ENCODE measurements around the gene NTM.
"Not testable (repeated sequence)": the region's sequence is repeated elsewhere in the genome, so short reads cannot be mapped to it uniquely, and the experiment has no call there.

NTM gene

GRCh38 chr11:131910523-131911387 is 540.3 kb downstream of the NTM start:
- H3K4me3 ChIP-seq (ENCODE audit: low read depth, low read length) = peak overlapping the region; percentile 34
- H3K27me3 ChIP-seq (ENCODE audit: insufficient read depth, low read depth, severe bottlenecking) = peaks cover 21% of the 10 kb centered on the region
- DNase-seq = peak; percentile 29
- H3K27ac ChIP-seq = no peak overlapping the region
- H3K36me3 ChIP-seq = no peaks in the 10 kb centered on the region
- no peaks in the 10 kb centered on the region for H3K9me3 ChIP-seq (ENCODE audit: severe bottlenecking)
- TF ChIP-seq CTCF (IDR thresholded peaks at IDR 0.05; ENCODE audit: low read depth, low read length) = no peak

- peak; percentile 40 for DNase-seq
- Histone ChIP-seq H3K4me3 (ENCODE audit: low read depth, low read length) (peak overlapping the region; percentile 34), H3K27me3 (ENCODE audit: insufficient read depth, low read depth, severe bottlenecking) (peaks cover 21% of the 10 kb centered on the region)
- H3K36me3 ChIP-seq; H3K9me3 ChIP-seq (ENCODE audit: severe bottlenecking); H3K27ac ChIP-seq: not testable (repeated sequence)
- peak; percentile 65 for TF ChIP-seq CTCF (IDR thresholded peaks at IDR 0.05; ENCODE audit: low read depth, low read length)
Measured at GRCh38 chr11:131911388-131912032, 541.1 kb downstream of the NTM start.

DNA sequence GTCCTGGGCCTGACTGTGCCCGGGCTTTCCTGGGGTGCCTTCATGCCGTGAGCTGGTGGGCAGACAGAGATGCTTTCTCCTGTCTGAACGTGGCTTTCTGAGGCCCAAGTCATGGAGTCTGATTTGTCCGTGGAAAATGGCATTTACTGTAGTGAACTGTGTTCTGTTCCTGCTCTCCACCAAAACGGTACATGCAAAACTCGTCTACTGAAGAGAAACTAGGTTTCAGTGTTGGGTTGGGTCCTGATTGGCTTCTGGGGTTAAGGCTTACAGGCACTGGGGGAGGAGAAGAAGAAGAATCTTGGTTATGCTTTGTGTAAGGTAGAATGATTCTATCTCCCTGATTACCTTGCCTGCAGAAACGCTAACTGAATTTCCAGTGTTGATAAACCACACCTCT is 541.7 kb downstream of the NTM start:
- Histone ChIP-seq H3K27ac (no peak overlapping the region), H3K27me3 (ENCODE audit: insufficient read depth, low read depth, severe bottlenecking) (peaks cover 21% of the 10 kb centered on the region), H3K36me3 (no peaks in the 10 kb centered on the region), H3K4me3 (ENCODE audit: low read depth, low read length) (no peak overlapping the region), H3K9me3 (ENCODE audit: severe bottlenecking) (no peaks in the 10 kb centered on the region)
- no peak for TF ChIP-seq CTCF (IDR thresholded peaks at IDR 0.05; ENCODE audit: low read depth, low read length)
- no peak for DNase-seq

GRCh38 chr11:131913267-131913666 is 542.9 kb downstream of the NTM start:
- H3K27me3 ChIP-seq (ENCODE audit: insufficient read depth, low read depth, severe bottlenecking) = peaks cover 21% of the 10 kb centered on the region
- TF ChIP-seq CTCF (IDR thresholded peaks at IDR 0.05; ENCODE audit: low read depth, low read length) = no peak
- no peaks in the 10 kb centered on the region for H3K36me3 ChIP-seq
- no peak for DNase-seq
- H3K4me3 ChIP-seq (ENCODE audit: low read depth, low read length) = no peak overlapping the region
- H3K27ac ChIP-seq = no peak overlapping the region
- no peaks in the 10 kb centered on the region for H3K9me3 ChIP-seq (ENCODE audit: severe bottlenecking)

DNA sequence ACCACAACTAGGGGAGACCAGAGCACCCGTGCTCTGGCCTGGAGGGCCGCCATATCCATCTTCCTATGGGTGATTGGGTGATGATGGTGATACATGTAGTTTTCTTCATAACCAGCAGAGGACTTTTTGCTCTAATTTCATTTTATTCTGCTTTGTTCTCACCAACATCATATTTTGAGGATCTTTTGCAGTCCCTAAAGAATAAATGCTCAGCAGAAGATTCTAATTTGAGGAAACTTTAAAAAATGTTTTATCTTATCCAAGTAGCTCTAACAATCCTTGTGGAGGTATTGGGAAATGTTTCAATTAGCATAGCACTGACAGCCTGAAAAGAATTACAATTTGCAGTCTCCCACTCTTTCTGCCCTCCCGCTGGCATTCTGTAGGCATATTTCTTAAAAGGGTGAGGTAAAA is 544.0 kb downstream of the NTM start:
- Histone ChIP-seq H3K36me3 (no peaks in the 10 kb centered on the region), H3K27me3 (ENCODE audit: insufficient read depth, low read depth, severe bottlenecking) (peaks cover 14% of the 10 kb centered on the region), H3K4me3 (ENCODE audit: low read depth, low read length) (no peak overlapping the region), H3K9me3 (ENCODE audit: severe bottlenecking) (no peaks in the 10 kb centered on the region), H3K27ac (no peak overlapping the region)
- no peak for TF ChIP-seq CTCF (IDR thresholded peaks at IDR 0.05; ENCODE audit: low read depth, low read length)
- no peak for DNase-seq

All from WERI-Rb-1 (cell line).